HG03460 (cell line): Measurements from ENCODE around the gene RALGAPA1.

Source experiments
- ATAC-seq: cut with Tn5 transposase; IDR thresholded peaks from one replicate; pipeline ENCODE4 v1.9.1; 2021; ENCODE audit not compliant: unreplicated experiment

Gene RALGAPA1

DNA sequence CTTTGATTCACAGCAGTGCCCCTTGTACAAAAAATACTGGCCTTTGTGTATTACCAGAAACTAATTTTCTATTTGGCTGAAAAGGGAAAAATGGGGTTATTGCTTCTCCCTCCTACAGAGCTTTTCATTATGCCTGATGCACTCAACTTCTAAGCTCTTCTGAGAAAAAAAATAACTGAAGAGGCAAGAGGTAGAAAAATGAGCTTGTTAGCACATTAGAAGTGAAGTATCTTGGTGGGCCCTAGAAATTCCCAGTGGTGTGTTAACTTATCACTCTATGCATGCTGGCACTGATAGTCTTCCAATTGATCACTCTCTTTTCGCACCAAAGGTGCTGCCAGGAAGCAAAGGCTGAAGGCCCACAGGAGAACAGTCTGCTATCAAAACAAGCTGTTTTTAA, 258.0 kb downstream of the RALGAPA1 start:
- no peak for ATAC-seq

DNA sequence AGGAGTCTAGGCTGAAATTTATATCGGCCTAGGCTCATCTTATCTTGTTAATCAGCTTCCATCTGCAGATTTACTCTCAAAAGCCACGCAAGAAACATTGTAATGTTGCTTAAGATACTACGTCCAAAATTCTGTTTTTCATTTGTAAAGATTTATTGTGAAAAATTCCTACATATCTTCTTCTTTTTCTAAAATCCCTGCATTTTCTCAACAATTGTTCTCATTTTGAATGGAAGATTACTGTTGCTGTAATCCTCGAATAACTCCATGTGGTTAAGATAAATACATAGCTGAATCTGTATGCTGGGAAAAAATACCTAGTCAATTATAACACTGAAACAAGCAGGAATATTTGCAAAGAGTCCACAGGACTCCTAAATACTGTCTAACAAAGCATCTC, 259.5 kb downstream of the RALGAPA1 start:
- ATAC-seq = no peak

DNA sequence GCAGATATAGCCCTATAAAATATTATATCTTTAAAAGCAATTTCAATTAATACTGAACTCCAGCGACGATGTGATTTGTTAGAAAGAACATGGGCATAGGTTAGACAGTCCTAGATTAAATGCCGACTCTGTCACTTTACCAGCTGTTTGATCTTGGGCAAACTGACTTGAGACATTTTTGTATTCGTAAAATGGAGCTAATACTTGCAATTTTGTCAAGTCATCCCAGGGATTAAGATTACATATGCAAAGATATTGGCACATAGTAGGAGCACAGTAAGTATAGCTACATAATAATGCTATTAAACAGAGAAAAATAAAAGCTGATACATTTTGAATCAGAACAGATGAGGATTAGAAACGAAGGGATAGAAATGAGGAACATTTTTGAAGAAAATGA, 266.1 kb downstream of the RALGAPA1 start:
- no peak for ATAC-seq

DNA sequence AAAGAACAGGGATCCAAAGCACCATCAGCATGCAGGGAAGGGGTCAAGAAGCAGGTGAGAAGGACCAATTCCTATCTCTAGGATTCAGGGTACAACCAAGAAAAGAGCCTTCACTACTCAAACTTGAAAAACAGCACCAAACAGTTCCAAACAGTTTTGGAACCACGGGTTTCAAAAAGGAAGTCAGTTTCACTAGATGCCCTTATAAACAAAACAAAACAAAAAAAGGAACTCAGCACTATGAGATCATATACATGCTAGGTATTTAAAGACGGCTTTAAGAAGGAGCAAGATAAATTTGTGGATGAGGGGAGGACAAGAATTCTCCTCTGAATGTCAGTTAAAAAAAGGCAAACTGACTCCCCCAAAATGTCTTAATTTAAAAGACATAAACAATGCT, 269.1 kb downstream of the RALGAPA1 start:
- no peak for ATAC-seq

DNA sequence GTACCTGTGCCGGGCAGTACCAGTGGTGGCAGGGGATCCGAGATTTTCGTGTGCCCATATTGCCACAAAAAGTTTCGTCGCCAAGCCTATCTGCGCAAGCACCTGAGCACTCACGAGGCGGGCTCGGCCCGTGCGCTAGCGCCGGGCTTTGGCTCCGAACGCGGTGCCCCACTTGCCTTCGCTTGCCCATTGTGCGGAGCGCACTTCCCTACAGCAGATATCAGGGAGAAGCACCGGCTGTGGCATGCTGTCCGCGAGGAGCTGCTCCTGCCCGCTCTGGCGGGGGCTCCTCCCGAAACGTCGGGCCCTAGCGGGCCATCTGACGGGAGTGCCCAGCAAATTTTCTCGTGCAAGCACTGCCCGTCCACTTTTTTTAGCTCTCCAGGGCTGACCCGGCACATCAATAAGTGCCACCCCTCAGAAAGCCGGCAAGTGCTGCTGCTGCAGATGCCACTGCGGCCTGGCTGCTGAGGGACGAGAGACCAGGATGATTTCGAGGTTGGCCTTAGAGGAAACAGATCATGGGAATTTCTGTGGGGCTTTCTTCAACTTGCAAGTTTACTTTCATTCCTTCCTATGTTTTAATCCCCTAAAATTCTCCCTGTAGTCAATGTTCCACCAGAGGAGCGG, 273.5 kb downstream of the RALGAPA1 start:
- no peak for ATAC-seq

DNA sequence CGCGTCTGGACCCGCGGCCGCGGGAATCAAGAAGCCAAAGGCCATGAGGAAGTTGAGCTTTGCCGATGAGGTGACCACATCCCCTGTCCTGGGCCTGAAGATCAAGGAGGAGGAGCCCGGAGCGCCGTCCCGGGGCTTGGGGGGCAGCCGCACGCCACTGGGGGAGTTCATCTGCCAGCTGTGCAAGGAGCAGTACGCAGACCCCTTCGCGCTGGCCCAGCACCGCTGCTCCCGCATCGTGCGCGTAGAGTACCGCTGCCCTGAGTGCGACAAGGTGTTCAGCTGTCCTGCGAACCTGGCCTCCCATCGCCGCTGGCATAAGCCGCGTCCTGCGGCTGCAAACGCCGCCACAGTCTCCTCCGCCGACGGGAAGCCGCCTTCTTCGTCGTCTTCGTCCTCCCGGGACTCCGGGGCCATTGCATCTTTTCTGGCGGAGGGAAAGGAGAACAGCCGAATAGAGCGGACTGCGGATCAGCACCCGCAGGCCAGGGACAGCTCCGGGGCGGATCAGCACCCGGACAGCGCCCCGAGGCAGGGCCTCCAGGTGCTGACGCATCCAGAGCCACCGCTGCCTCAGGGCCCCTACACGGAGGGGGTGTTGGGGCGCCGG, 274.1 kb downstream of the RALGAPA1 start:
- ATAC-seq = peak; percentile 66

DNA sequence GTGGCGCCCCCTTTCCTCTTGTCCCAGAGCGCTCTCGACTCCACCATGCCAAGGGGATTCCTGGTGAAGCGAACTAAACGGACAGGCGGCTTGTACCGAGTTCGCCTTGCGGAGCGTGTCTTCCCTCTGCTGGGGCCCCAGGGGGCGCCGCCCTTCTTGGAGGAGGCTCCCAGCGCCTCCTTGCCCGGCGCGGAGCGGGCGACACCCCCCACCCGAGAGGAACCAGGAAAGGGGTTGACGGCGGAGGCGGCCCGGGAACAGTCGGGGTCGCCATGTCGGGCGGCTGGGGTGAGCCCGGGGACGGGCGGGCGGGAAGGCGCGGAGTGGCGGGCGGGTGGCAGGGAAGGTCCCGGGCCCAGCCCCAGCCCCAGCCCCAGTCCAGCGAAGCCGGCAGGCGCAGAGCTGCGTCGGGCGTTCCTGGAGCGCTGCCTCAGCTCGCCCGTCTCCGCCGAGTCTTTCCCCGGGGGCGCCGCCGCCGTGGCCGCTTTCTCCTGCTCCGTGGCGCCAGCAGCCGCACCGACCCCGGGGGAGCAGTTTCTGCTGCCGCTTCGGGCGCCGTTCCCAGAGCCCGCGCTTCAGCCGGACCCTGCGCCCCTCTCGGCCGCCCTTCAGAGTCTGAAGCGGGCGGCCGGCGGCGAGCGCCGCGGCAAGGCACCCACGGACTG, 274.8 kb downstream of the RALGAPA1 start:
- ATAC-seq = no peak

DNA sequence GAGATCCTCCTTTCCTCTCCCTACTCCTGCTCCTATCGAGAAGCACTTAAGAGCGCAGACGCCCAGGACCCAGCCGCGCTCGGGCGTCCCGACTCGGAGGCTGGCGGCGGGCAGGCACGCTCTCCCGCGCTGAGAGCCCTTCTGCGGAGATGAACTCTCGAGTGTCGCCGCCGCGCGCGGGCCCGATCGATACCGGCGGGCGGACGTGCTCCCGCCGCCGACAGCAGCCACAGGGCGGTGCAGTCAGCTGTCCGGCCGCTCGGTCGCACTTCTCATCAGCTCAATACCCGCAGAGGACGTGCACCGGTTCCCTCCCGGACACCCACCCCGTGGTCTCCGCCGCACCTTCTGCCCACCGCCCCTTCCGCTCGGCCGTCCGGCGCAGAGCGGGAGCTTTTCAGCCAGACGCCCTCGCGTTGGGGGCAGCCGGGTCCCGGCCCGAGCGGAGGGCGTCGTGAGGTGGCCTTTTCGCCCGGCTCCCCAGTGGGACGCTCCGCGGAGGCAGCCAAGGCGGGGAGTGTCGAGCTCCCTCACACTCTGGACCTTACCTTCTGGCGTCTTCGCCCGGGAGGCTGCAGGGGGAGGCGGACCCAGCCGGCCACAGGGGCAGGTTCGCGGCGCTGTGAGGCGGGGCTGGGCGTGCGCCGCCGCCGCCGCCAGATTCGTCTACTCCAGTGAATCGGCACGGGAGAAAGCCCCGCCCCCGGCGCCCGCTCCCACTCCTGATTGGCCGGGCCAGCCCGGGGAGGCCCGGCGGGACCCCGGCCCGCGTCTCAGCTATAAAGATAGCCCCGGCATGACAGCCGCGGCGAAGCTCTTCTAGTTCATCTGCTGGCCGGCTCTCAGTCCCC, 275.5 kb downstream of the RALGAPA1 start, which contains the start of gene INSM2:
Gene INSM2, plus strand, starts transcription at position 808 of the 851 bp plus-strand sequence. CDS start 89 bp downstream, outside the sequence.
- peak; percentile 71 for ATAC-seq

DNA sequence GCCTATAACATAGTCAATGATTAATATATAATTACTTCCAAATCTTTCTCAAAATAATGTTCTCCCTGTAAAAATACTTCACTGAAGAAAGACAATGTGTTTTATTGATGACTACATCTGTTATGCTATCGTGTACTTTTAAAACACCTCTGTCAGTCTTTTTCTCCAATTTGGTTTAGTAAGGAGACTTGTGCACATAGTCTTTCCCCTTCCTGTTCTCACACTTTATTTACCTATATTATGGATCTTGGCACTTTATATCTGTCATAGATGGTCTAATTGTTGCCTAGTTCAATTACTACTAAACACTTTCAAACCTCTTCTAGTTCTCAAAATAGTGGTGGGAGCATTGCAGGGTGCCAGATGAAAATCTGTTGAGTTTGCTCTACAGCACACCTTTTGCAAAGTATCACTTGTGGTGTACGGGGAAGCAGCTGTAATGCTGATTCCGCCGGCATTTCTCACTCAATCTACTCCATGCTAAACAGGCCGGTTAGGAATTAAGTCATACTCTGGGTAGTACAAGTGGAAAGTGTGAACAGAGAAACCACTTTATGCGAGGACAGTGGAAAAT, 276.2 kb downstream of the RALGAPA1 start:
- no peak for ATAC-seq

DNA sequence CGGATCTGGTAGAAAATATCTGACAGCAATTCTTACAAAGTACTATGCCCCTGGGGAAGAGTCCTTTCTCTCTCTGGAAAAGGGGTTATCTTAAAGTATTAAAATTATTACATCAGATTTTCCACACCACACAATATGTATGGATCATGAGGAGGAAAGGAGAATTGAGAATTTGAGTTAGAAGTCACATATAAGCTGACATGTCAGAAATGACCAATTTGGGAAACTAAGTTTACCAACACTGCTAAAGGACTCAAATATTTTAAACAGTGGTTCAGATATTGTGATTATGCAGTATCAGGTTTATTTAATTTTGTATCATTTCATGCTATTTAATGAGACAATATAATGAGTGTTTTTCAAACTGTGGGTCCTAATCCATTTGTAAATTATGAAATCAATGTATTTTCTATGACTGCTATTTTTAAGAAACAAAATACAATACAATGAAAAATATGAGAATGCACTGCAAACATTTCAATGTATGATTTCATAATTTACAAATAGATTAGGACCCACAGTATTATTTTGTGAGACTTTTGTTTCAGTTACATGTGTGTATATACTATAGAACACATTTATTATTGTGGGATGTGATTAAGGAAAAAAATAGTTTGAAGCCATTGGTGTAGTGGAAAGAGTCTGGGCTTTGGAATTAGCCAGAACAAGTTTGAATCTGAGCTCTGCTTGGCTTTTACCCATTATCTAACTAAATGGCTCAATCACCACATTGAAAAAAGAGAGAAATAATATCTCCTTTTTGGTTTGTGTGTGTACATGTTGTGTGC, 276.9 kb downstream of the RALGAPA1 start:
- no peak for ATAC-seq

DNA sequence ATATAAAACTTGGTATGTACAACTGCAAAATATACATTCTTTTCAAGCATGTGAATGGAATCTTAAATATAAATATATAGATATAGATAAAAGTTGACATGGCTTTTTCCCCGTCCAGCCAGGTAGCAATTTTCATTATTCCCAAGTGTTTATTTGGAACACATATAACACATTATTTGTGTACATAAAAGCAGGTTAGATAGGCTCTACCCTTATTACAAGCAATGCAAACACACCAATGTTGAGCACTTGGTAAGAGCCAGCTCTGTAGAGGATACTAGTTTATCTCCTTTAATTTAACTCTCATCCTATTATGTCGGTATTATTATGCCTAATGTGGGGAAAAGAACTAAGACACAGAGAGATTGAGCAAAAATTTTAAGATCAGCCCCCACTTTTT, 282.1 kb downstream of the RALGAPA1 start:
- ATAC-seq = no peak

DNA sequence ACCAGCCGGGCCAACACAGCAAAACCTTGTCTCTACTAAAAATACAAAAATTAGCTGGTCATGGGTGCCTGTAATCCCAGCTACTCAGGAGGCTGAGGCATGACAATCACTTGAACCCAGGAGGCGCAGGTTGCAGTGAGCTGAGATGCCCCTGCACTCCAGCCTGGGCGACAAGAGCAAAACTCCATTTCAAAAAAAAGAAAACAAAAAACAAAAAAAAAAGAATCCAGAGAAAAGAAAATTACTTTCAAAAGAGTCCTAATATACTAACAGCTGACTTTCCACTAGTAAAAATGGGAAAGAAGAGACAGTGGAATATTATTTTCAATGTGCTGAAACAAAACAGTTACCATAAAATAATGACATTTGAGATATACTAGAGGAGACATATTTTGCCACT, 283.4 kb downstream of the RALGAPA1 start:
- no peak for ATAC-seq

DNA sequence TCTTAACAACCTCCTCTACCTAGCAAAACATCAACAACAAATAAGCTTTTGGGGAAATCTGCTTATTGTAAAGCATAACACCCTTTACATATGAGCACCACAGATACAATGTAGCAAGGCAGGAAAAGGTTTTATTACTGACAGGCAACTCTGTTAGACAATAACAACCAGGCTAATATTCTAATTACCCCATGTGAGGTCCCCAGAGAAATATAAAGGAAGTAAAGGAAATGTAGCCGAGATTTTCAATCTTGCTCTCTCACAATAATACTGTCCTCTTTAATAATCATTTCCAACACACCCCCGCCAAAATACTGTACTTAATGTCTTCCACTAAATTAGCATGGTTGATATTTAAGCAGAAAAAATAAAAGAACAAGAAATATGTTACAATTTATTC, 289.1 kb downstream of the RALGAPA1 start:
- no peak for ATAC-seq

DNA sequence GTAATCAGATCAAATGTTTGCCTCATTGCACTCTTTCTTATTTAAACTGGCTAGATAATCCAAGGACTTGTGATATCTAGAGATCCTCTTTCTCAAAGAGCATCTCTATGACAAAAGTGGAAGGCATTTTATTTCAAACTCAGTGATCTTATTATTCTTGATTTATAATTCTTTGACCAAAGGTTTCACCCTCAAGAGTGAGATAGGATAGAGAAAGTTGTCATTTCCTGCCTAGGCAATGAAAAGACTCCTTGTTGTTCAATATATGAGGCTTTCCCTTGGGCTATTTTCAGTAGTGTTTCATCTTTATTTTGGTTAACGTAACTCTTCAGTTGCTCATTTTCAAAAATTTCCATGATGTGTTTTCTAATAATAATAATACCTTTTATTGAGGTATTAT, 293.2 kb downstream of the RALGAPA1 start:
- no peak for ATAC-seq

DNA sequence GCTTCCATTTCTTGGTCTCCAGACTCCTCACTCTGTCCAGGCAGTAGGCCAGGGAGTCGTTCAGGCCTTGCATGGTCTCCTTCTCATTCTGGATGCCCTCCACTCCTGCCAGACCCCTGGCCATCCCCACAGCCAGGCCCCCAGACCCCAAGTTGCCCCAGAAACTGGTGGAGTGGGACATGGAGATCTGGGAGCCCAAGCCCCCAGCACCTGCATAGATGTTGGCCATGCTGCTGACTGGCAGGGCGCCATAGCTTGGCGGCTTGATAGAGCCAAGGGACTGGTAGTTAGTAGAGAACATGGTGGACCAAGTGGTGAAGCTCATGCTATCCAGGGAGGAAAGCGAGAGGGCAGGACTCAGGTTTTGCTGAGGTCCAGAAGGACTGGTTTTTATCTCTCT, 296.3 kb downstream of the RALGAPA1 start:
- no peak for ATAC-seq

DNA sequence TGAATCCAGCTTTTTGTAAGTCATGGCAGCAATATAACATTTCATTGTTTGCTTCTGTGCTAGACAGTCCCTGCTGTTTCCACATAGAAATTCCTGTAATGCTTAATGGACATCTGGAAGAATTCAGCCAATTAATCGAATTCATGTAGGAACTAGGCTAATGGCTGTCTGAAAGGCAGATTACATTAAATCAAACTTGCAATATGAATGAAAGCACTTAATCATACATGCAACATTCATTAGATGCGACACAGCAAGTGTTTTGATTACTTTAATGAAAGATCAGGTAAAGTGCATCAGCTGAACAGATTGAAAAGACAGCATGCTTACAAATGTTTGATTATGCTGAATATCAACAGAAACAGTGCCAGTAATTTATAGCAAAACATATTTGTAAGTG, 299.2 kb downstream of the RALGAPA1 start:
- ATAC-seq = no peak

DNA sequence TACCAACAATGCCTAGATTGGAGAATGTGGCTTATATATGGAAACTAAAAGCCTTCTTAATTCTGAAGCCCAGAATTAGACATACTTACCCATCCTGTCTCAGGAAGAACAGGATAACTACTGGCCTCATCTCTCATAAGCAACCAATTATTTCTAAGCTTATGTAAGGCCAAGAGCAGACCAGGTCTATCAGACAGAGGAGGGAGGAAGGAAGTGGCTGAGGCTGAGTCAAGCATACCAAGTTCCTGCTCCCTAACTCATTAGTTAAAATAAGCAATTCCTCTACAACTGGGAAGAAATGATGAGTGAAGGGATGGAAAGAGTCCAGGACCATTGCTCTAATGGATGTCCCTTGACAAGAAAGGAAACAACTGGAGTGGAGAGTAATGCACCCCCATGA, 302.2 kb downstream of the RALGAPA1 start:
- ATAC-seq = no peak

DNA sequence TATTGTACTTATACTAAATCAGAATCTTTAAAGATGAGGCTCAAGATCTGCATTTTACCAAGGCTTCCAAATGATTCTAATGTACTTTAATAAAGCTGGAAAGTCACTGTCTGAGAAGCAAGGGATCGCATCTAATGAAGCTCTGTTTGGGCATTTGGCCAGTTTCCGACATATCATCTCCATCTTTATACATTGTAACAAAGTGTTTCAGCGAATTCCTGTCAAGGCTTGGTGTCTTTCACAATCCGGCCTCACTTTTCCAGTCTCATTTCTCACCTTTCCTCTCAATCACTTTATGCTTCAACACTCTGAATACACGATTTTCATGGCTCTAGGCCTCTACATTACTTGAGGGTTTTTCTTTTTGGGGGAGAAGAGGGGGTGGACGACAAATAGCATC, 302.6 kb downstream of the RALGAPA1 start:
- no peak for ATAC-seq

DNA sequence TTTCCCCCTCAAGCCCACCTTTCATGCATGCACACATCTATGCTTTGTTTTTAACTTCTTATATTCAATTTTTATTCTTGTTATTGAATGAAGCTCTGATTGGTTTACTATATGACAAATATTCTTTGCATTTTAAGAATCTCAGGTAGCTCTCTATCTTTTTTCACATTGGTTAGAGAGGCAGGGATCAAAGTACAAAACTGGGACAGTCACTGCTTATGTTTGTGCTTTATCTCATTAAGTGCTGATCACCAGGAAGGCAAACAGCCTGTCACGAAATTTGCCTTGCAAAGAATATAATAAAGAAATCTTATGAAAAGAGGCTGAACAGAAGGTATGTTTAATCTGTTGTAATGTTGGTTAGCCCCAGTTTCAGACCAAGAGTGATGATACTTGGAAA, 304.8 kb downstream of the RALGAPA1 start:
- no peak for ATAC-seq

DNA sequence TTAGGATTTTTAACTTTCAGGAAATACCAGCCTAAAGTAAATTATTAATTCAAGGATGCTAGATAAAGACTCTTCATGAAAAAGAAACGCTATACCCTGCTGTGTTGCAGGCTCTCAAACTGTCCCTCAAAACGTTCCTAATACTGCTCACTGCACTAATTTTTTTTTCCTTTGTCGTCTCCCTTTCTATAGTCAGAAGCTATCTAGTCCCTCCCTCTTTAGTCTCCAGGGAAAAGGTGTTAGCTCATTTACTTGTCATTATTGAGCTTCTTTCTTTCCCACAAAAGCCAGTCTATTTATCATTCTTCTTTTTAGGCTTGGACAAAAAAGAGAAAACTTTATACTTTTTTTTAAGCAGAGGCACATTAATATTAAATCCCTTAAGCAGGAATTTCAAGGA, 305.4 kb downstream of the RALGAPA1 start:
- ATAC-seq = no peak
